ENCODE results near the gene CHRD. TPM values are rescaled to one million over a fixed set of nuclear protein-coding genes. Genes with fewer than 3 reads are reported as not detected.
A peak's percentile ranks its signal among the peaks of the same experiment; 100 is the strongest.

The CHRD gene
- total and polyA plus RNA-seq, 9 of the 15 experiments (the other 6 are each of a cell fraction or from before 2014, with no cell fraction given), result 0.11 to 1.3 (median 0.59) TPM; not detected in 3

GRCh38 chr3:184389935-184390528 is 10.2 kb downstream of the CHRD start (continued):
- TF ChIP-seq FOXA1 (IDR thresholded peaks at IDR 0.05; ENCODE audit: borderline replicate concordance) (no peak), SUPT5H (IDR thresholded peaks at IDR 0.05) (no peak), HNRNPK (IDR thresholded peaks at IDR 0.05; ENCODE audit: low read depth, low read length, poor library complexity, severe bottlenecking) (peak; percentile 58), ZNF224 (CRISPR knock-in tag; IDR thresholded peaks at IDR 0.05) (no peak)

GRCh38 chr3:184391266-184391665 is 11.4 kb downstream of the CHRD start:
- ATAC-seq (no peak), DNase-seq (ENCODE audit: extremely low read depth in 1 of 4, low spot score in 3 of 4) (no peak), FAIRE-seq (no peak)
- Histone ChIP-seq H3K36me3 (ENCODE audit: control insufficient read depth, insufficient read depth, low read length) (no peaks in the 10 kb centered on the region), H3K27ac (ENCODE audit: extremely low read depth, low read depth, low read length) (no peak overlapping the region), H3K4me1 (replicated peaks in 1 of 2; ENCODE audit: control insufficient read depth in 2 of 2, insufficient read depth in 2 of 2, low read length in 2 of 2) (peaks cover 0 to 6% of the 10 kb centered on the region in 2 experiments; a peak in 1 of 5 replicates), H3K4me2 (ENCODE audit: insufficient read depth, low read length) (no peak overlapping the region), H4K20me1 (replicated peaks; ENCODE audit: control insufficient read depth, insufficient read depth, low read length) (peaks cover 5% of the 10 kb centered on the region), H3K4me3 (no peak overlapping the region), H3K9me3 (replicated peaks; ENCODE audit: control insufficient read depth, insufficient read depth, low read depth, low read length) (no peaks in the 10 kb centered on the region), H2AFZ (ENCODE audit: low read depth, low read length) (no peak overlapping the region), H3K79me2 (ENCODE audit: control insufficient read depth, insufficient read depth, low read length) (no peaks in the 10 kb centered on the region), H3K9ac (ENCODE audit: insufficient read depth in 1 of 2, low read depth in 2 of 2, low read length in 2 of 2) (0 out of 4 replicates have a peak overlapping the region, but pooled peaks of 1 of the 2 experiments have one; percentile 45), H3K27me3 (ENCODE audit: control insufficient read depth in 2 of 2, insufficient read depth in 2 of 2, low read length in 2 of 2) (peaks cover 31 to 79% of the 10 kb centered on the region in 2 experiments), H3K9me1 (ENCODE audit: control insufficient read depth, insufficient read depth, low read length) (no peaks in the 10 kb centered on the region)
- BruUV-seq (replicated peaks), result no TSS peak
- in situ Hi-C loops (cut with MboI) (no loop called here), intact Hi-C loops (cut with micrococcal nuclease) (no loop called here)
- WGBS (ENCODE audit: insufficient coverage, low coverage, missing lambda C conversion rate), result 0% methylated on average over 3 of the region's 3 CpGs
- POLR2A ChIA-PET, result interaction anchor here (0.9 kb wide), 1 partner anchor 14 kb away, joined by 4 read pairs; no protein-coding TSS in a partner anchor
- CTCF ChIA-PET (ENCODE audit: low intra/inter-chr PET ratio), result no interaction called here
- TF ChIP-seq SOX6 (IDR thresholded peaks at IDR 0.05) (no peak), RERE (CRISPR knock-in tag; IDR thresholded peaks at IDR 0.05; ENCODE audit: borderline replicate concordance) (no peak), JUND (IDR thresholded peaks at IDR 0.05; ENCODE audit: borderline replicate concordance, low read depth, low read length) (no peak), JUND (tag; IDR thresholded peaks at IDR 0.05; ENCODE audit: borderline replicate concordance, low read depth, low read length) (no peak), FOXM1 (IDR thresholded peaks at IDR 0.05; ENCODE audit: low read depth) (no peak), FOXM1 (CRISPR knock-in tag; IDR thresholded peaks at IDR 0.05; ENCODE audit: low read depth) (no peak), WHSC1 (IDR thresholded peaks at IDR 0.05; ENCODE audit: low read length) (no peak)

Data from K562 (cell line).